Right lobe of liver (tissue), 4 donors: Measurements from ENCODE around the gene C6orf89.

Experiments
- CTCF ChIP-seq, 4 donors: fragments of 200-600 bp in 3 of 4; fragments of 450-650 bp in 1 of 4; IDR thresholded peaks; one replicate each; pipeline versions ENCODE4 v1.5.1 to v1.8.0; 2016 to 2022; ENCODE audit warnings: antibody characterized with exemption in 4 of 4, mild to moderate bottlenecking in 2 of 4
- POLR2A ChIP-seq: fragments of 450-650 bp; IDR thresholded peaks from one replicate; pipeline ENCODE4 v1.6.1; 2017; ENCODE audit warnings: antibody characterized with exemption, mild to moderate bottlenecking
- donor health status: DM: no; HTN: no; CAD: no.
- donor health status: DM: no; HTN: no; CAD: no.
- donor health status: DM: no; HTN: yes; CAD: no.

GRCh38 chr6:36836111-36837021 is 49.4 kb upstream of the C6orf89 start:
- TF ChIP-seq CTCF (IDR thresholded peaks at IDR 0.05) (no peak), POLR2A (no peak)
